Measurements from ENCODE around the gene MAFG. TPM values are rescaled to one million over a fixed set of nuclear protein-coding genes. Genes with fewer than 3 reads are reported as not detected.

The MAFG gene
- total and polyA plus RNA-seq, 2 experiments from 2014 or later, result 17.2 to 33.4 TPM

DNA sequence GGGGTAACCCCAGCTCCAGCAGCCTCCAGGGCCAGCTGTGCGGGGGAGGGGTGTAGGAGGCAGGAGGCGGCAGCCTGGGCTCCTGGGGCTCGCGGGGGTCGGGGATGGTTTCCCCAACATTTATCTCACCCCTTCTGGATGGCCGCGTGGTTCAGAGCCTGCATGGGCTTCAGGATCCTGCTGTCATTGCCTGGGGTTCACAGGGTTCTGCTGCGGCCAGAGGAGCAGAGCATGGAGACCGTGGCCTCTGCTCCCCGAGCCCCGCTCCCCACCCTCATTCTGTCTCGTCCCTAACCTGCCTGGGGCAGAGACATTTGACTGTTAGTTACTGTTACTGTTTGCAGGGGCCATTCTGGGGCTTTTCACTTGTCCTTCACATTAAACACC lies 14.6 kb upstream of the MAFG start:
- TF ChIP-seq, protein P1, sequence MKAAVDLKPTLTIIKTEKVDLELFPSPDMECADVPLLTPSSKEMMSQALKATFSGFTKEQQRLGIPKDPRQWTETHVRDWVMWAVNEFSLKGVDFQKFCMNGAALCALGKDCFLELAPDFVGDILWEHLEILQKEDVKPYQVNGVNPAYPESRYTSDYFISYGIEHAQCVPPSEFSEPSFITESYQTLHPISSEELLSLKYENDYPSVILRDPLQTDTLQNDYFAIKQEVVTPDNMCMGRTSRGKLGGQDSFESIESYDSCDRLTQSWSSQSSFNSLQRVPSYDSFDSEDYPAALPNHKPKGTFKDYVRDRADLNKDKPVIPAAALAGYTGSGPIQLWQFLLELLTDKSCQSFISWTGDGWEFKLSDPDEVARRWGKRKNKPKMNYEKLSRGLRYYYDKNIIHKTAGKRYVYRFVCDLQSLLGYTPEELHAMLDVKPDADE (IDR thresholded peaks at IDR 0.05), result no peak
- TF ChIP-seq ZNF331 (CRISPR knock-in tag; IDR thresholded peaks at IDR 0.05; ENCODE audit: low read depth) (no peak), EZH2phosphoT487 (IDR thresholded peaks at IDR 0.05; ENCODE audit: unreplicated experiment) (no peak), ZNF114 (CRISPR knock-in tag; IDR thresholded peaks at IDR 0.05) (no peak), POLR2AphosphoS5 (IDR thresholded peaks at IDR 0.05; ENCODE audit: low read depth) (no peak), STAT1 (IDR thresholded peaks at IDR 0.05; ENCODE audit: unreplicated experiment) (no peak), EZH2 (IDR thresholded peaks at IDR 0.05; ENCODE audit: low read depth, unreplicated experiment) (no peak), JUNB (IDR thresholded peaks at IDR 0.05; ENCODE audit: unreplicated experiment) (no peak), CREB1 (CRISPR knock-in tag; IDR thresholded peaks at IDR 0.05; ENCODE audit: low read depth) (no peak), NANOG (IDR thresholded peaks at IDR 0.05; ENCODE audit: borderline replicate concordance) (no peak)
- TF ChIP-seq, protein P2, sequence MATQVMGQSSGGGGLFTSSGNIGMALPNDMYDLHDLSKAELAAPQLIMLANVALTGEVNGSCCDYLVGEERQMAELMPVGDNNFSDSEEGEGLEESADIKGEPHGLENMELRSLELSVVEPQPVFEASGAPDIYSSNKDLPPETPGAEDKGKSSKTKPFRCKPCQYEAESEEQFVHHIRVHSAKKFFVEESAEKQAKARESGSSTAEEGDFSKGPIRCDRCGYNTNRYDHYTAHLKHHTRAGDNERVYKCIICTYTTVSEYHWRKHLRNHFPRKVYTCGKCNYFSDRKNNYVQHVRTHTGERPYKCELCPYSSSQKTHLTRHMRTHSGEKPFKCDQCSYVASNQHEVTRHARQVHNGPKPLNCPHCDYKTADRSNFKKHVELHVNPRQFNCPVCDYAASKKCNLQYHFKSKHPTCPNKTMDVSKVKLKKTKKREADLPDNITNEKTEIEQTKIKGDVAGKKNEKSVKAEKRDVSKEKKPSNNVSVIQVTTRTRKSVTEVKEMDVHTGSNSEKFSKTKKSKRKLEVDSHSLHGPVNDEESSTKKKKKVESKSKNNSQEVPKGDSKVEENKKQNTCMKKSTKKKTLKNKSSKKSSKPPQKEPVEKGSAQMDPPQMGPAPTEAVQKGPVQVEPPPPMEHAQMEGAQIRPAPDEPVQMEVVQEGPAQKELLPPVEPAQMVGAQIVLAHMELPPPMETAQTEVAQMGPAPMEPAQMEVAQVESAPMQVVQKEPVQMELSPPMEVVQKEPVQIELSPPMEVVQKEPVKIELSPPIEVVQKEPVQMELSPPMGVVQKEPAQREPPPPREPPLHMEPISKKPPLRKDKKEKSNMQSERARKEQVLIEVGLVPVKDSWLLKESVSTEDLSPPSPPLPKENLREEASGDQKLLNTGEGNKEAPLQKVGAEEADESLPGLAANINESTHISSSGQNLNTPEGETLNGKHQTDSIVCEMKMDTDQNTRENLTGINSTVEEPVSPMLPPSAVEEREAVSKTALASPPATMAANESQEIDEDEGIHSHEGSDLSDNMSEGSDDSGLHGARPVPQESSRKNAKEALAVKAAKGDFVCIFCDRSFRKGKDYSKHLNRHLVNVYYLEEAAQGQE (IDR thresholded peaks at IDR 0.05; ENCODE audit: unreplicated experiment), result no peak
- TF ChIP-seq, protein P3, sequence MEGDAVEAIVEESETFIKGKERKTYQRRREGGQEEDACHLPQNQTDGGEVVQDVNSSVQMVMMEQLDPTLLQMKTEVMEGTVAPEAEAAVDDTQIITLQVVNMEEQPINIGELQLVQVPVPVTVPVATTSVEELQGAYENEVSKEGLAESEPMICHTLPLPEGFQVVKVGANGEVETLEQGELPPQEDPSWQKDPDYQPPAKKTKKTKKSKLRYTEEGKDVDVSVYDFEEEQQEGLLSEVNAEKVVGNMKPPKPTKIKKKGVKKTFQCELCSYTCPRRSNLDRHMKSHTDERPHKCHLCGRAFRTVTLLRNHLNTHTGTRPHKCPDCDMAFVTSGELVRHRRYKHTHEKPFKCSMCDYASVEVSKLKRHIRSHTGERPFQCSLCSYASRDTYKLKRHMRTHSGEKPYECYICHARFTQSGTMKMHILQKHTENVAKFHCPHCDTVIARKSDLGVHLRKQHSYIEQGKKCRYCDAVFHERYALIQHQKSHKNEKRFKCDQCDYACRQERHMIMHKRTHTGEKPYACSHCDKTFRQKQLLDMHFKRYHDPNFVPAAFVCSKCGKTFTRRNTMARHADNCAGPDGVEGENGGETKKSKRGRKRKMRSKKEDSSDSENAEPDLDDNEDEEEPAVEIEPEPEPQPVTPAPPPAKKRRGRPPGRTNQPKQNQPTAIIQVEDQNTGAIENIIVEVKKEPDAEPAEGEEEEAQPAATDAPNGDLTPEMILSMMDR (conservative IDR thresholded peaks at IDR 0.05; ENCODE audit: low read depth in 2 of 2), result no peak
- TF ChIP-seq, protein P4, sequence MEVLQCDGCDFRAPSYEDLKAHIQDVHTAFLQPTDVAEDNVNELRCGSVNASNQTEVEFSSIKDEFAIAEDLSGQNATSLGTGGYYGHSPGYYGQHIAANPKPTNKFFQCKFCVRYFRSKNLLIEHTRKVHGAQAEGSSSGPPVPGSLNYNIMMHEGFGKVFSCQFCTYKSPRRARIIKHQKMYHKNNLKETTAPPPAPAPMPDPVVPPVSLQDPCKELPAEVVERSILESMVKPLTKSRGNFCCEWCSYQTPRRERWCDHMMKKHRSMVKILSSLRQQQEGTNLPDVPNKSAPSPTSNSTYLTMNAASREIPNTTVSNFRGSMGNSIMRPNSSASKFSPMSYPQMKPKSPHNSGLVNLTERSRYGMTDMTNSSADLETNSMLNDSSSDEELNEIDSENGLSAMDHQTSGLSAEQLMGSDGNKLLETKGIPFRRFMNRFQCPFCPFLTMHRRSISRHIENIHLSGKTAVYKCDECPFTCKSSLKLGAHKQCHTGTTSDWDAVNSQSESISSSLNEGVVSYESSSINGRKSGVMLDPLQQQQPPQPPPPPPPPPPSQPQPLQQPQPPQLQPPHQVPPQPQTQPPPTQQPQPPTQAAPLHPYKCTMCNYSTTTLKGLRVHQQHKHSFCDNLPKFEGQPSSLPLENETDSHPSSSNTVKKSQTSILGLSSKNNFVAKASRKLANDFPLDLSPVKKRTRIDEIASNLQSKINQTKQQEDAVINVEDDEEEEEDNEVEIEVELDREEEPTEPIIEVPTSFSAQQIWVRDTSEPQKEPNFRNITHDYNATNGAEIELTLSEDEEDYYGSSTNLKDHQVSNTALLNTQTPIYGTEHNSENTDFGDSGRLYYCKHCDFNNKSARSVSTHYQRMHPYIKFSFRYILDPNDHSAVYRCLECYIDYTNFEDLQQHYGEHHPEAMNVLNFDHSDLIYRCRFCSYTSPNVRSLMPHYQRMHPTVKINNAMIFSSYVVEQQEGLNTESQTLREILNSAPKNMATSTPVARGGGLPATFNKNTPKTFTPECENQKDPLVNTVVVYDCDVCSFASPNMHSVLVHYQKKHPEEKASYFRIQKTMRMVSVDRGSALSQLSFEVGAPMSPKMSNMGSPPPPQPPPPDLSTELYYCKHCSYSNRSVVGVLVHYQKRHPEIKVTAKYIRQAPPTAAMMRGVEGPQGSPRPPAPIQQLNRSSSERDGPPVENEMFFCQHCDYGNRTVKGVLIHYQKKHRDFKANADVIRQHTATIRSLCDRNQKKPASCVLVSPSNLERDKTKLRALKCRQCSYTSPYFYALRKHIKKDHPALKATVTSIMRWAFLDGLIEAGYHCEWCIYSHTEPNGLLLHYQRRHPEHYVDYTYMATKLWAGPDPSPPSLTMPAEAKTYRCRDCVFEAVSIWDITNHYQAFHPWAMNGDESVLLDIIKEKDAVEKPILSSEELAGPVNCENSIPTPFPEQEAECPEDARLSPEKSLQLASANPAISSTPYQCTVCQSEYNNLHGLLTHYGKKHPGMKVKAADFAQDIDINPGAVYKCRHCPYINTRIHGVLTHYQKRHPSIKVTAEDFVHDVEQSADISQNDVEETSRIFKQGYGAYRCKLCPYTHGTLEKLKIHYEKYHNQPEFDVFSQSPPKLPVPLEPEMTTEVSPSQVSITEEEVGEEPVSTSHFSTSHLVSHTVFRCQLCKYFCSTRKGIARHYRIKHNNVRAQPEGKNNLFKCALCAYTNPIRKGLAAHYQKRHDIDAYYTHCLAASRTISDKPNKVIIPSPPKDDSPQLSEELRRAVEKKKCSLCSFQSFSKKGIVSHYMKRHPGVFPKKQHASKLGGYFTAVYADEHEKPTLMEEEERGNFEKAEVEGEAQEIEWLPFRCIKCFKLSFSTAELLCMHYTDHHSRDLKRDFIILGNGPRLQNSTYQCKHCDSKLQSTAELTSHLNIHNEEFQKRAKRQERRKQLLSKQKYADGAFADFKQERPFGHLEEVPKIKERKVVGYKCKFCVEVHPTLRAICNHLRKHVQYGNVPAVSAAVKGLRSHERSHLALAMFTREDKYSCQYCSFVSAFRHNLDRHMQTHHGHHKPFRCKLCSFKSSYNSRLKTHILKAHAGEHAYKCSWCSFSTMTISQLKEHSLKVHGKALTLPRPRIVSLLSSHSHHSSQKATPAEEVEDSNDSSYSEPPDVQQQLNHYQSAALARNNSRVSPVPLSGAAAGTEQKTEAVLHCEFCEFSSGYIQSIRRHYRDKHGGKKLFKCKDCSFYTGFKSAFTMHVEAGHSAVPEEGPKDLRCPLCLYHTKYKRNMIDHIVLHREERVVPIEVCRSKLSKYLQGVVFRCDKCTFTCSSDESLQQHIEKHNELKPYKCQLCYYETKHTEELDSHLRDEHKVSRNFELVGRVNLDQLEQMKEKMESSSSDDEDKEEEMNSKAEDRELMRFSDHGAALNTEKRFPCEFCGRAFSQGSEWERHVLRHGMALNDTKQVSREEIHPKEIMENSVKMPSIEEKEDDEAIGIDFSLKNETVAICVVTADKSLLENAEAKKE (CRISPR knock-in tag; IDR thresholded peaks at IDR 0.05), result no peak
- H2AFZ ChIP-seq, result peak overlapping the region; percentile 83
- Mint-ChIP-seq H3K9me3 (no peaks in the 10 kb centered on the region; the same call in 2 of the 3 replicates), H3K27me3 (ENCODE audit: insufficient read depth, low read depth, poor library complexity) (peaks cover 31% of the 10 kb centered on the region), H3K4me1 (peaks cover 17% of the 10 kb centered on the region), H3K36me3 (ENCODE audit: low read depth) (peaks cover 2% of the 10 kb centered on the region; the same call in 1 of the 3 replicates), H3K27ac (no peak overlapping the region), H3K4me3 (peak overlapping the region; percentile 50)
- no peaks in the 10 kb centered on the region for H3K79me2 ChIP-seq (replicated peaks; ENCODE audit: insufficient read depth)
- H3K4me1 ChIP-seq (ENCODE audit: insufficient read depth), result peaks cover 15% of the 10 kb centered on the region
- H3K4me2 ChIP-seq, result peak overlapping the region; percentile 74
- peak; percentile 11 for ATAC-seq
- no peaks in the 10 kb centered on the region for H3K9me2 ChIP-seq (ENCODE audit: insufficient read depth)
- H3K27ac ChIP-seq (ENCODE audit: low read depth), result no peak overlapping the region
- peak overlapping the region; percentile 40 for H3K4me3 ChIP-seq
- no peaks in the 10 kb centered on the region for H4K20me1 ChIP-seq (replicated peaks; ENCODE audit: insufficient read depth)
- H3K27me3 ChIP-seq (ENCODE audit: insufficient read depth), result peaks cover 4% of the 10 kb centered on the region; the same call in 1 of the 2 replicates
- no peak for DNase-seq (ENCODE audit: low spot score)
- H3F3A ChIP-seq (replicated peaks; ENCODE audit: low read depth), result peaks cover 10% of the 10 kb centered on the region; the same call in 1 of the 2 replicates
- no peaks in the 10 kb centered on the region for H3K36me3 ChIP-seq (ENCODE audit: insufficient read depth)
